HEK293 (cell line): ENCODE data around the gene PTPN20.

Experiments used
- CTCF ChIA-PET: fragments of 350-600 bp; formaldehyde crosslinking; extraction: SDS; loops from one replicate; lab custom pipeline; 2021; ENCODE audit warnings: antibody characterized with exemption; lab: Yijun Ruan, JAX
- POLR2A ChIA-PET: fragments of 300-600 bp; formaldehyde crosslinking; extraction: SDS; loops from one replicate; lab custom pipeline; 2020; ENCODE audit warnings: antibody characterized with exemption, inconsistent platforms; lab: Yijun Ruan, JAX
- H3K27ac ChIP-seq: fragments of 200-500 bp; sonication (Bioruptor generic); 2 replicates; pipeline ENCODE4 v1.5.1; 2014; ENCODE audit warnings: low read depth, low read length, control low read depth, inconsistent platforms; ENCODE audit errors: extremely low read depth
- H3K36me3 ChIP-seq, 2 experiments: fragments of 200-500 bp in 1 of 2; sonication (Bioruptor generic) in 1 of 2; 1 replicate in 1 of 2; 2 replicates in 1 of 2; pipeline ENCODE4 v1.5.1; 2014 to 2017; ENCODE audit warnings: inconsistent platforms in 2 of 2, low read length in 2 of 2; ENCODE audit not compliant: control insufficient read depth in 2 of 2, insufficient read depth in 1 of 2
- H3K4me1 ChIP-seq: fragments of 200-500 bp; sonication (Bioruptor generic); 2 replicates; pipeline ENCODE4 v1.5.1; 2014; ENCODE audit warnings: mild to moderate bottlenecking, low read length, inconsistent platforms; ENCODE audit not compliant: control insufficient read depth, insufficient read depth
- H3K4me3 ChIP-seq: 2 replicates; pipeline ENCODE4 v1.5.1; 2011; ENCODE audit warnings: low read depth, mild to moderate bottlenecking, control low read depth, low read length, moderate library complexity
- H3K9me3 ChIP-seq: fragments of 200-500 bp; sonication (Bioruptor generic); 2 replicates; pipeline ENCODE4 v1.5.1; 2014; ENCODE audit warnings: low read depth, low read length, inconsistent platforms; ENCODE audit not compliant: control insufficient read depth, insufficient read depth
- BCL11B ChIP-seq: fragments of 450-650 bp; formaldehyde crosslinking; IDR thresholded peaks from 2 replicates; pipeline ENCODE4 v1.5.1; 2016; ENCODE audit warnings: low read depth, missing biosample characterization, missing genetic modification characterization
- KLF10 ChIP-seq: fragments of 450-650 bp; IDR thresholded peaks from 2 replicates; pipeline ENCODE4 v1.5.1; 2018; ENCODE audit warnings: missing biosample characterization, mild to moderate bottlenecking, missing genetic modification characterization
- KLF9 ChIP-seq: fragments of 450-650 bp; formaldehyde crosslinking; IDR thresholded peaks from 2 replicates; pipeline ENCODE4 v1.5.1; 2016; ENCODE audit warnings: missing biosample characterization, missing genetic modification characterization, low read depth
- SCRT1 ChIP-seq: fragments of 450-650 bp; formaldehyde crosslinking; IDR thresholded peaks from 2 replicates; pipeline ENCODE4 v1.5.1; 2016; ENCODE audit warnings: missing biosample characterization, missing genetic modification characterization, borderline replicate concordance
- SCRT2 ChIP-seq: fragments of 450-650 bp; formaldehyde crosslinking; IDR thresholded peaks from 2 replicates; pipeline ENCODE4 v1.5.1; 2016; ENCODE audit warnings: missing biosample characterization, missing genetic modification characterization
- ZNF121 ChIP-seq: fragments of 450-650 bp; formaldehyde crosslinking; IDR thresholded peaks from 2 replicates; pipeline ENCODE4 v1.5.1; 2016; ENCODE audit warnings: missing biosample characterization, missing genetic modification characterization
- ZNF175 ChIP-seq: fragments of 450-650 bp; formaldehyde crosslinking; IDR thresholded peaks from 2 replicates; pipeline ENCODE4 v1.5.1; 2016; ENCODE audit warnings: missing biosample characterization, missing genetic modification characterization
- ZNF23 ChIP-seq: fragments of 450-650 bp; formaldehyde crosslinking; IDR thresholded peaks from 2 replicates; pipeline ENCODE4 v1.5.1; 2016; ENCODE audit warnings: missing biosample characterization, missing genetic modification characterization, borderline replicate concordance
- ZNF248 ChIP-seq: fragments of 450-650 bp; formaldehyde crosslinking; IDR thresholded peaks from 2 replicates; pipeline ENCODE4 v1.5.1; 2017; ENCODE audit warnings: missing biosample characterization, missing genetic modification characterization
- ZNF394 ChIP-seq: fragments of 450-650 bp; formaldehyde crosslinking; IDR thresholded peaks from 2 replicates; pipeline ENCODE4 v1.5.1; 2016; ENCODE audit warnings: missing biosample characterization, missing genetic modification characterization, mild to moderate bottlenecking, moderate library complexity, borderline replicate concordance
- ZNF423 ChIP-seq: fragments of 450-650 bp; formaldehyde crosslinking; IDR thresholded peaks from 2 replicates; pipeline ENCODE4 v1.5.1; 2016; ENCODE audit warnings: missing biosample characterization, missing genetic modification characterization
- ZNF624 ChIP-seq: fragments of 450-650 bp; formaldehyde crosslinking; IDR thresholded peaks from 2 replicates; pipeline ENCODE4 v1.5.1; 2017; ENCODE audit warnings: missing biosample characterization, missing genetic modification characterization
- ZNF670 ChIP-seq: fragments of 450-650 bp; formaldehyde crosslinking; IDR thresholded peaks from 2 replicates; pipeline ENCODE4 v1.5.1; 2016; ENCODE audit warnings: missing biosample characterization, missing genetic modification characterization, low read depth
- ZNF776 ChIP-seq: fragments of 450-650 bp; formaldehyde crosslinking; IDR thresholded peaks from 2 replicates; pipeline ENCODE4 v1.5.0; 2017; ENCODE audit warnings: missing biosample characterization, missing genetic modification characterization, borderline replicate concordance
- ZSCAN23 ChIP-seq: fragments of 450-650 bp; formaldehyde crosslinking; IDR thresholded peaks from 2 replicates; pipeline ENCODE4 v1.5.1; 2016; ENCODE audit warnings: missing biosample characterization, missing genetic modification characterization
- TF ChIP-seq, protein P1 (sequence below): fragments of 450-650 bp; formaldehyde crosslinking; IDR thresholded peaks from 2 replicates; pipeline ENCODE4 v1.5.1; 2016; ENCODE audit warnings: missing biosample characterization, missing genetic modification characterization
- TF ChIP-seq, protein P2 (sequence below): fragments of 450-650 bp; IDR thresholded peaks from 2 replicates; pipeline ENCODE4 v1.5.1; 2018; ENCODE audit warnings: missing biosample characterization, missing genetic modification characterization

The PTPN20 gene

DNA sequence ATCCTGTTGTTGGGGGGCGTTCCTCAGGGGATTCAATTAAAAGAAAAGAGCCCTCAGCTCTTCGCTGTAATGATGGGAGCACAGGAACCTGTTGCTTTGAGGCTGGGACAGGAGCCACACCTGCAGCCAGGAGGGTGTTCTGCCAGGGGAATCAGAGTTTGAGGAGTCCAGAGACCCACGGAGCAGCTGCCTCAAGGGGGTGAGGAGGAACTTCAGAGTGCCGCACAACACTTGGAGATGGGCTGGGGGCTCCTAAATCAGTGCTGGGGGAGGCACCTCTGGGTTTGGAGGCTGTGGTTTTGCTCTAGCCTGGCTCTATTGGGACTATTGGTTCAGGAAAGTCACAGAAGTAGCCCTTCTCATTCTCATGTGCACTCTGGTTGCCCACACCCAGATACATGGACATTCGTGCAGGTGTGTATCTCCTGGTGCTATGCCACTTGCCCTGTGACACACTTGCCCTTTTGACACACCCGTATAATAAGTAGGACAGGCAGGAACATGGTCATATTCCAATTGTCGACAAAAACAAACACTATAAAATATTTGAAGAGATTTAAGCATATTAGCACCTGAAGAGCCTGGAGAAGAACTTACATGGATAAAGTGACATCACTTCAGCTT, 98.1 kb downstream of the PTPN20 start:
- ChIA-PET CTCF (interaction anchor here (1.1 to 1.9 kb wide), 3 partner anchors 15 to 39 kb away, joined by 5 to 6 read pairs (median 5); no protein-coding TSS in a partner anchor), POLR2A (no interaction called here)
- H3K36me3 ChIP-seq: no peaks in the 10 kb centered on the region
- no peaks in the 10 kb centered on the region for H3K9me3 ChIP-seq
- no peak overlapping the region for H3K4me3 ChIP-seq
- TF ChIP-seq ZNF23 (no peak), SCRT2 (tag by site-specific recombination) (peak; percentile 55; the same call in 1 of the 2 replicates), SCRT1 (tag by site-specific recombination) (peak; percentile 37; the same call in 1 of the 2 replicates)
- no peak overlapping the region for H3K27ac ChIP-seq
- H3K4me1 ChIP-seq: no peaks in the 10 kb centered on the region

DNA sequence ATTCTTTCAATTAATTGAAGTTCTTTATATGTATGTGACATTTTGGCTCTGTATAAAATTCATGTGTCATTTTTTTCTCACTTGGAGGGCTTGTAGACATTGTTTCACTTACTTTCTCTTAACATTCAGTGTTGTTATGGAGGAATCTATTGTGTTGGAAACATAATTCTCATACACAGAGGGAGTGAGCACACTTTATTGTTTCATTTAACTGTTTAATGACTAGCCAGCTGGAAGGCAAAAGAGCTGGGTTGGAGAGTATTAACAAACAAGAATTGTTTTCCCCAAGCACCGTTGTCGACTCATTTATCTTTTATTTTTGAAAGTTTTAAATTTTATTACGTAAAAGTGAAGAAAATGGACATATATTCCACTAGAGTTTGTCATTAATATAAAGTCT, 98.8 kb downstream of the PTPN20 start:
- CTCF ChIA-PET: interaction anchor here (1.9 kb wide), 1 partner anchor 15 kb away, joined by 5 read pairs; no protein-coding TSS in a partner anchor
- POLR2A ChIA-PET: no interaction called here

DNA sequence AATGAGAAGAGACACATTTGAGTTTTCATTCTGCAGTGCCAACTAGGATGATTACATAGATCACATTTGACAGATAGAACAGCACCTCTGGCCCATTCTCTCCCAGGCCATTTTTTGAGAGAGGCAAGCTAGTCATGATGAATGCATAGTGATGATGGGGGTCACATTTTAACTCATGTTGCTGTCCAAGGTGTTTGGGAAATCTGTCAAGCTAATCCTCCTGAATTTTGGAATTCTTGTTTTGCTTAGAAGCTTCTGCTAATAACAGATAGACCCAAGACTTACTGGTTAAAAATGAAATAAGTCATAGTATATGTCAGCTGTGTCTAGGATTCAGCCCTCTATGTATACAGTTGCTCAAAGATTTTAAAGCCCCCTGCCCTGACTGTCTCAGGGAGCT, 101.0 kb downstream of the PTPN20 start:
- Histone ChIP-seq H3K9me3 (no peaks in the 10 kb centered on the region), H3K4me1 (no peaks in the 10 kb centered on the region), H3K4me3 (no peak overlapping the region), H3K36me3 (no peaks in the 10 kb centered on the region), H3K27ac (no peak overlapping the region)
- TF ChIP-seq, protein P1, sequence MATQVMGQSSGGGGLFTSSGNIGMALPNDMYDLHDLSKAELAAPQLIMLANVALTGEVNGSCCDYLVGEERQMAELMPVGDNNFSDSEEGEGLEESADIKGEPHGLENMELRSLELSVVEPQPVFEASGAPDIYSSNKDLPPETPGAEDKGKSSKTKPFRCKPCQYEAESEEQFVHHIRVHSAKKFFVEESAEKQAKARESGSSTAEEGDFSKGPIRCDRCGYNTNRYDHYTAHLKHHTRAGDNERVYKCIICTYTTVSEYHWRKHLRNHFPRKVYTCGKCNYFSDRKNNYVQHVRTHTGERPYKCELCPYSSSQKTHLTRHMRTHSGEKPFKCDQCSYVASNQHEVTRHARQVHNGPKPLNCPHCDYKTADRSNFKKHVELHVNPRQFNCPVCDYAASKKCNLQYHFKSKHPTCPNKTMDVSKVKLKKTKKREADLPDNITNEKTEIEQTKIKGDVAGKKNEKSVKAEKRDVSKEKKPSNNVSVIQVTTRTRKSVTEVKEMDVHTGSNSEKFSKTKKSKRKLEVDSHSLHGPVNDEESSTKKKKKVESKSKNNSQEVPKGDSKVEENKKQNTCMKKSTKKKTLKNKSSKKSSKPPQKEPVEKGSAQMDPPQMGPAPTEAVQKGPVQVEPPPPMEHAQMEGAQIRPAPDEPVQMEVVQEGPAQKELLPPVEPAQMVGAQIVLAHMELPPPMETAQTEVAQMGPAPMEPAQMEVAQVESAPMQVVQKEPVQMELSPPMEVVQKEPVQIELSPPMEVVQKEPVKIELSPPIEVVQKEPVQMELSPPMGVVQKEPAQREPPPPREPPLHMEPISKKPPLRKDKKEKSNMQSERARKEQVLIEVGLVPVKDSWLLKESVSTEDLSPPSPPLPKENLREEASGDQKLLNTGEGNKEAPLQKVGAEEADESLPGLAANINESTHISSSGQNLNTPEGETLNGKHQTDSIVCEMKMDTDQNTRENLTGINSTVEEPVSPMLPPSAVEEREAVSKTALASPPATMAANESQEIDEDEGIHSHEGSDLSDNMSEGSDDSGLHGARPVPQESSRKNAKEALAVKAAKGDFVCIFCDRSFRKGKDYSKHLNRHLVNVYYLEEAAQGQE (tag by site-specific recombination): peak; percentile 76
- TF ChIP-seq ZNF776 (tag by site-specific recombination): no peak
- no peak for TF ChIP-seq ZNF175 (tag by site-specific recombination)
- ChIA-PET POLR2A (interaction anchor here (1.1 kb wide), 1 partner anchor 341 kb away, joined by 4 read pairs; no protein-coding TSS in a partner anchor), CTCF (interaction anchor here (0.9 to 3.5 kb wide), 3 partner anchors 13 to 36 kb away, joined by 3 to 26 read pairs (median 5); no protein-coding TSS in a partner anchor)

More for the DNA sequence above, 98.8 kb downstream of the PTPN20 start:
- Histone ChIP-seq H3K9me3 (no peaks in the 10 kb centered on the region), H3K4me3 (no peak overlapping the region), H3K36me3 (no peaks in the 10 kb centered on the region), H3K27ac (no peak overlapping the region), H3K4me1 (no peaks in the 10 kb centered on the region)
- TF ChIP-seq ZNF121 (tag by site-specific recombination) (no peak), ZNF624 (no peak), KLF10 (tag by site-specific recombination) (no peak), KLF9 (tag by site-specific recombination) (no peak), BCL11B (tag by site-specific recombination) (no peak), ZNF423 (tag by site-specific recombination) (no peak), ZNF394 (no peak), ZNF670 (no peak), ZSCAN23 (no peak), ZNF248 (tag by site-specific recombination) (no peak)
- TF ChIP-seq, protein P2, sequence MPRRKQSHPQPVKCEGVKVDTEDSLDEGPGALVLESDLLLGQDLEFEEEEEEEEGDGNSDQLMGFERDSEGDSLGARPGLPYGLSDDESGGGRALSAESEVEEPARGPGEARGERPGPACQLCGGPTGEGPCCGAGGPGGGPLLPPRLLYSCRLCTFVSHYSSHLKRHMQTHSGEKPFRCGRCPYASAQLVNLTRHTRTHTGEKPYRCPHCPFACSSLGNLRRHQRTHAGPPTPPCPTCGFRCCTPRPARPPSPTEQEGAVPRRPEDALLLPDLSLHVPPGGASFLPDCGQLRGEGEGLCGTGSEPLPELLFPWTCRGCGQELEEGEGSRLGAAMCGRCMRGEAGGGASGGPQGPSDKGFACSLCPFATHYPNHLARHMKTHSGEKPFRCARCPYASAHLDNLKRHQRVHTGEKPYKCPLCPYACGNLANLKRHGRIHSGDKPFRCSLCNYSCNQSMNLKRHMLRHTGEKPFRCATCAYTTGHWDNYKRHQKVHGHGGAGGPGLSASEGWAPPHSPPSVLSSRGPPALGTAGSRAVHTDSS (tag by site-specific recombination): no peak
